WTC11 (cell line): ENCODE measurements around the gene PDZRN4.

Experiments
- CREB1 ChIP-seq: sonication (generic); formaldehyde crosslinking; IDR thresholded peaks from 2 replicates; pipeline ENCODE4 v1.8.0; 2023; ENCODE audit warnings: mild to moderate bottlenecking, missing genetic modification reagents
- CTCF ChIP-seq: fragments of 200-600 bp; IDR thresholded peaks from 2 replicates; pipeline ENCODE4 v1.8.0; 2022; ENCODE audit warnings: antibody characterized with exemption
- E2F1 ChIP-seq: sonication (generic); formaldehyde crosslinking; IDR thresholded peaks from 2 replicates; pipeline ENCODE4 v1.8.0; 2022; ENCODE audit warnings: mild to moderate bottlenecking, missing genetic modification reagents
- MAX ChIP-seq: sonication (generic); formaldehyde crosslinking; IDR thresholded peaks from 2 replicates; pipeline ENCODE4 v1.8.0; 2022; ENCODE audit warnings: mild to moderate bottlenecking, missing genetic modification reagents
- NFE2L1 ChIP-seq: sonication (generic); formaldehyde crosslinking; IDR thresholded peaks from 2 replicates; pipeline ENCODE4 v1.8.1; 2023; ENCODE audit warnings: missing genetic modification reagents
- NFYB ChIP-seq: sonication (generic); formaldehyde crosslinking; conservative IDR thresholded peaks from 2 replicates; pipeline ENCODE4 v1.8.0; 2022; ENCODE audit warnings: low read depth, missing genetic modification reagents
- NR1H2 ChIP-seq: sonication (generic); formaldehyde crosslinking; IDR thresholded peaks from 2 replicates; pipeline ENCODE4 v1.9.0; 2021; ENCODE audit warnings: mild to moderate bottlenecking, moderate library complexity, missing genetic modification reagents
- NR2C2 ChIP-seq: sonication (generic); formaldehyde crosslinking; IDR thresholded peaks from 2 replicates; pipeline ENCODE4 v1.8.0; 2022; ENCODE audit warnings: mild to moderate bottlenecking, missing genetic modification reagents
- ZNF281 ChIP-seq: sonication (generic); formaldehyde crosslinking; IDR thresholded peaks from 2 replicates; pipeline ENCODE4 v1.8.0; 2023; ENCODE audit warnings: mild to moderate bottlenecking, missing genetic modification reagents
- ZNF671 ChIP-seq: fragments of 250-450 bp; sonication (Bioruptor Pico); IDR thresholded peaks from 2 replicates; pipeline ENCODE4 v1.8.0; 2021; ENCODE audit warnings: mild to moderate bottlenecking

GRCh38 chr12:41473441-41473840 is 285.3 kb downstream of the PDZRN4 start:
- TF ChIP-seq CTCF, result no peak
- no peak for TF ChIP-seq CREB1 (CRISPR knock-in tag)
- no peak for TF ChIP-seq NR2C2 (CRISPR knock-in tag)
- TF ChIP-seq MAX (CRISPR knock-in tag), result no peak
- TF ChIP-seq NR1H2, result no peak
- TF ChIP-seq NFE2L1 (CRISPR knock-in tag), result no peak
- TF ChIP-seq E2F1 (CRISPR knock-in tag), result no peak
- no peak for TF ChIP-seq NFYB (CRISPR knock-in tag)
- no peak for TF ChIP-seq ZNF281 (CRISPR knock-in tag)
- no peak for TF ChIP-seq ZNF671
